Measurements from ENCODE around the gene MOSPD3. TPM values are rescaled to one million over a fixed set of nuclear protein-coding genes. Genes with fewer than 3 reads are reported as not detected.

Gene MOSPD3
- total and polyA plus RNA-seq, 2 of the 13 experiments (the other 11 are each of a cell fraction or from before 2014, with no cell fraction given): 7.6 to 8.8 TPM

DNA sequence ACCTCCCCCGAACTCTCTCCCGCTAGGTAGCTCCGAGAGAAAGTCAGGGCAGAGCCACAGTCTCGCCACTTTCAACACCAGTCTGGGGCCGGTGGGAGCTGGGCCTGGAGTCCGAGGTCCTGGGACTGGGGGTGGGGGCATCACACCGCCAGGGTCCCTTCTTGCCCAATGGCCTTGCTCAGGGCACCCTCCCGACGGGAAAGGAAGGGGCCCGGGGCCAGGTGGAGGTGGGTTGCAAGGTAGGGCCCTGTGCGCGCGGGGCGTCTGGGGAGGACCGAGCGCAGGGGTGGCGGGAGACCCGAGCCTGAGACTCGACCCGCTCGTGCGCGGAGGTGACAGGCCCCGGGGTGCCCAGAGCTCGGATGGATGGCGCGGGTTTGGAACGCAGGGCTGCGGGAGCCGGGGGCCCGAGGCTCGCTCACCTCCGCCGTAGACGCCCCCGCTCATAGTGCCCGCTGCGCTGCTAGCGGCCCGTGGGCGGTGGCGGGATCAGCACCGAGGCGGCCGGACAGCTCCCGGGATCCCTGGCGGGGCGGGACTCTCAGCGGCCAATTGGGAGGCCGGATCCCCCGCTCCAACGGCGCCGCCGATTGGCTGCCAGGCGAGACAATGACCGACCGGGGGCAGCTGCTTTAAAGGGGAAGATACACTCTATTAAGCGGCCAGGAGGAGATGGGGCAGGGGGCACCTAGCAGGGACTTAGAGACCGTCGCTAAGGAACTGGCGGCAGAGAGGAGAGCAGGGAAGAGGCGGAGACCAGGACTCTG is 43.8 kb downstream of the MOSPD3 start, which contains the start of gene ACTL6B (continued):
- TF ChIP-seq, protein P1, sequence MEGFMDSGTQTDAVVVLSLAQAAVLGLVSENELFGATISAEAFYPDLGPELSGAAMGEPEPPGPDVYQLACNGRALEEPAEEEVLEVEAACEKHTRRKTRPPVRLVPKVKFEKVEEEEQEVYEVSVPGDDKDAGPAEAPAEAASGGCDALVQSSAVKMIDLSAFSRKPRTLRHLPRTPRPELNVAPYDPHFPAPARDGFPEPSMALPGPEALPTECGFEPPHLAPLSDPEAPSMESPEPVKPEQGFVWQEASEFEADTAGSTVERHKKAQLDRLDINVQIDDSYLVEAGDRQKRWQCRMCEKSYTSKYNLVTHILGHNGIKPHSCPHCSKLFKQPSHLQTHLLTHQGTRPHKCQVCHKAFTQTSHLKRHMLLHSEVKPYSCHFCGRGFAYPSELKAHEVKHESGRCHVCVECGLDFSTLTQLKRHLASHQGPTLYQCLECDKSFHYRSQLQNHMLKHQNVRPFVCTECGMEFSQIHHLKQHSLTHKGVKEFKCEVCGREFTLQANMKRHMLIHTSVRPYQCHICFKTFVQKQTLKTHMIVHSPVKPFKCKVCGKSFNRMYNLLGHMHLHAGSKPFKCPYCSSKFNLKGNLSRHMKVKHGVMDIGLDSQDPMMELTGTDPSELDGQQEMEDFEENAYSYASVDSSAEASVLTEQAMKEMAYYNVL (CRISPR knock-in tag; IDR thresholded peaks at IDR 0.05; ENCODE audit: borderline replicate concordance): 0 out of 2 replicates have a peak, but pooled peaks have one; percentile 33
- TF ChIP-seq, protein P2, sequence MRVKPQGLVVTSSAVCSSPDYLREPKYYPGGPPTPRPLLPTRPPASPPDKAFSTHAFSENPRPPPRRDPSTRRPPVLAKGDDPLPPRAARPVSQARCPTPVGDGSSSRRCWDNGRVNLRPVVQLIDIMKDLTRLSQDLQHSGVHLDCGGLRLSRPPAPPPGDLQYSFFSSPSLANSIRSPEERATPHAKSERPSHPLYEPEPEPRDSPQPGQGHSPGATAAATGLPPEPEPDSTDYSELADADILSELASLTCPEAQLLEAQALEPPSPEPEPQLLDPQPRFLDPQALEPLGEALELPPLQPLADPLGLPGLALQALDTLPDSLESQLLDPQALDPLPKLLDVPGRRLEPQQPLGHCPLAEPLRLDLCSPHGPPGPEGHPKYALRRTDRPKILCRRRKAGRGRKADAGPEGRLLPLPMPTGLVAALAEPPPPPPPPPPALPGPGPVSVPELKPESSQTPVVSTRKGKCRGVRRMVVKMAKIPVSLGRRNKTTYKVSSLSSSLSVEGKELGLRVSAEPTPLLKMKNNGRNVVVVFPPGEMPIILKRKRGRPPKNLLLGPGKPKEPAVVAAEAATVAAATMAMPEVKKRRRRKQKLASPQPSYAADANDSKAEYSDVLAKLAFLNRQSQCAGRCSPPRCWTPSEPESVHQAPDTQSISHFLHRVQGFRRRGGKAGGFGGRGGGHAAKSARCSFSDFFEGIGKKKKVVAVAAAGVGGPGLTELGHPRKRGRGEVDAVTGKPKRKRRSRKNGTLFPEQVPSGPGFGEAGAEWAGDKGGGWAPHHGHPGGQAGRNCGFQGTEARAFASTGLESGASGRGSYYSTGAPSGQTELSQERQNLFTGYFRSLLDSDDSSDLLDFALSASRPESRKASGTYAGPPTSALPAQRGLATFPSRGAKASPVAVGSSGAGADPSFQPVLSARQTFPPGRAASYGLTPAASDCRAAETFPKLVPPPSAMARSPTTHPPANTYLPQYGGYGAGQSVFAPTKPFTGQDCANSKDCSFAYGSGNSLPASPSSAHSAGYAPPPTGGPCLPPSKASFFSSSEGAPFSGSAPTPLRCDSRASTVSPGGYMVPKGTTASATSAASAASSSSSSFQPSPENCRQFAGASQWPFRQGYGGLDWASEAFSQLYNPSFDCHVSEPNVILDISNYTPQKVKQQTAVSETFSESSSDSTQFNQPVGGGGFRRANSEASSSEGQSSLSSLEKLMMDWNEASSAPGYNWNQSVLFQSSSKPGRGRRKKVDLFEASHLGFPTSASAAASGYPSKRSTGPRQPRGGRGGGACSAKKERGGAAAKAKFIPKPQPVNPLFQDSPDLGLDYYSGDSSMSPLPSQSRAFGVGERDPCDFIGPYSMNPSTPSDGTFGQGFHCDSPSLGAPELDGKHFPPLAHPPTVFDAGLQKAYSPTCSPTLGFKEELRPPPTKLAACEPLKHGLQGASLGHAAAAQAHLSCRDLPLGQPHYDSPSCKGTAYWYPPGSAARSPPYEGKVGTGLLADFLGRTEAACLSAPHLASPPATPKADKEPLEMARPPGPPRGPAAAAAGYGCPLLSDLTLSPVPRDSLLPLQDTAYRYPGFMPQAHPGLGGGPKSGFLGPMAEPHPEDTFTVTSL (CRISPR knock-in tag; IDR thresholded peaks at IDR 0.05; ENCODE audit: borderline replicate concordance): no peak
- TF ChIP-seq SP1 (IDR thresholded peaks at IDR 0.05) (no peak), SP1 (CRISPR knock-in tag; IDR thresholded peaks at IDR 0.05) (peak; percentile 40; the same call in 1 of the 2 replicates), MLXIP (CRISPR knock-in tag; IDR thresholded peaks at IDR 0.05; ENCODE audit: borderline replicate concordance) (no peak), ZNF256 (CRISPR knock-in tag; conservative IDR thresholded peaks at IDR 0.05) (no peak), SSRP1 (CRISPR knock-in tag; IDR thresholded peaks at IDR 0.05) (no peak), MBNL3 (CRISPR knock-in tag; conservative IDR thresholded peaks at IDR 0.05) (no peak), ZNF234 (CRISPR knock-in tag; conservative IDR thresholded peaks at IDR 0.05) (no peak), NCOA2 (CRISPR knock-in tag; IDR thresholded peaks at IDR 0.05) (0 out of 2 replicates have a peak, but pooled peaks have one; percentile 33), MBD4 (IDR thresholded peaks at IDR 0.05; ENCODE audit: borderline replicate concordance, low read length) (no peak), ZNF20 (CRISPR knock-in tag; IDR thresholded peaks at IDR 0.05) (no peak), PRDM10 (CRISPR knock-in tag; IDR thresholded peaks at IDR 0.05; ENCODE audit: low read depth) (peak; percentile 61; the same call in 1 of the 2 replicates)
